ENCODE data around the gene CLASP2.

GRCh38 chr3:33461097-33461496, 257.0 kb downstream of the CLASP2 start:
- TF ChIP-seq CTCF (IDR thresholded peaks at IDR 0.05) = no peak
- TF ChIP-seq POLR2A (IDR thresholded peaks at IDR 0.05) = no peak

Measured in body of pancreas (tissue), 4 donors.